ENCODE data around the gene HNRNPC. TPM values are rescaled to one million over a fixed set of nuclear protein-coding genes. Genes with fewer than 3 reads are reported as not detected.
A peak's percentile ranks its signal among the peaks of the same experiment; 100 is the strongest.

HNRNPC gene
- total RNA-seq, 1 experiment from 2014 or later, result 814 TPM

DNA sequence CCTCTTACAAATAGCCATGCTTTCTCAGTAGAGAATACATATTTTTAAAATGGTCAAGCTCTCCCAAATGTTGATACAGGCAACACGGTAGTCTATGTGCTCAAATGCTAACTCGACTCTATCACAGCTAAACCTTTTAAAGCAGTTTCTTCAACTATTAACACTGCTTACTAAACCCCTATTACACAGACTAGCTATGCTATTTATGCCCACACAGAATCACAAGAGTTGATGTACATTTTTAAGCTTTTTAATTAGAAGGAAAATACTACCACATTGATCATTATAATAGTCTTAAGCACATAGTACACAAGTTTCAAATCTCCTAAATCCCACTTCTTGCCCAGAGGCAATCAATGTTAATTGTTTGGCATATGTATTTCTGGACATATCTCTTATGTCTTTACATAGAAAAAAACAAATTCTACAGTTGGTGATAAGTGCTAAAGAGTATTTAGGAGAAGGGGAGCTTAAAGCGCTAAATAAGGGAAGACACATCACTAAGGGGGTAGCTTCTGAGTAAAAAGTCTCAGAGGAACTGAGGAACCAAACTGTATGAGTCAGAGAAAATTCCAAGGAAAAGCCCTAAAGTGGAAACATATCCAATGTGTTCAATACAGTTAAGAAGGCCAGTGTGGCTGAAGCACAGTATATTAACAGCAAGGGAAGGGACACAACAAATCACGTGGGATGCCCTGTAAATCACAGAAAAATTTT, 13.7 kb downstream of the HNRNPC start:
- in situ Hi-C loops (cut with HindIII; ENCODE audit: low pct_unique_long_range_greater_than_20kb, low sequenced_read_pairs), result no loop called here
- no peak for DNase-seq (ENCODE audit: low read depth)

DNA sequence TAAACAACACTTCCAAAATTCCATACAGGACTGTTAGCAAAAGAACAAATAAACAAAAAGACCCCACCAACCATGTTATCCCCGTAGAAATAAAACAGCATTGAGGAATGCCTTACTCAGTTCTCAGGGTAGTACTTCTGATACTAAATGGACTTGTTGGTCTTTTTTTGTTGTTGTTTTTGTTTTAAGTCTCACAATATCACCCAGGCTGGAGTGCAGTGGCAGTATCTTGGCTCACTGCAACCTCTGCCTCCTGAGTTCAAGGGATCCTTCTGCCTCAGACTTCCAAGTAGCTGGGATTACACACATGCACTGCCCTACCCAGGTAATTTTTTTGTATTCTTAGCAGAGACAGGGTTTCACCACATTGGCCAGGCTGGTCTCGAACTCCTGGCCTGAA, 17.1 kb downstream of the HNRNPC start:
- in situ Hi-C loops (cut with HindIII; ENCODE audit: low pct_unique_long_range_greater_than_20kb, low sequenced_read_pairs), result no loop called here
- no peak for DNase-seq (ENCODE audit: low read depth)

- no peak for DNase-seq (ENCODE audit: low read depth)
- in situ Hi-C loops (cut with HindIII; ENCODE audit: low pct_unique_long_range_greater_than_20kb, low sequenced_read_pairs), result no loop called here
Measured at GRCh38 chr14:21251215-21251614, 18.0 kb downstream of the HNRNPC start.

GRCh38 chr14:21248739-21249411, 20.4 kb downstream of the HNRNPC start:
- in situ Hi-C loops (cut with HindIII; ENCODE audit: low pct_unique_long_range_greater_than_20kb, low sequenced_read_pairs), result no loop called here

DNA sequence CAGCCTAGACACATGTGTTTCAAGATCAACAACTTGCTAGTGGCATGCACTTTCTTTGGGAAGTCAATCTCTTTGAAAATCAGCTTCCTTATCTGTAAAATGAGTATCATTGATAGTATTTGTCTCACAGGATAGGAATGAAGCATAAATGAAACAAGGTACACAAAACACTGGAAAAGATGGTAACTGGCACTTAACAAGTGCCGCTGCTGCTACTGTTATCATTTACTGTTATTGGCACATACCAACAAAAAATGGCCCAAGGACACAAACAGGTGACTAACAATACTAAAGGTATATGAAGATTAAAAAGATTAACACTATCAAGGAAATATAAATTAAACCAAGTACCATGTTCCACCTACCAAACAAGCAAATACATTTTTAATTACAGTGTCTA, 20.9 kb downstream of the HNRNPC start:
- no peak for DNase-seq (ENCODE audit: low read depth)
- in situ Hi-C loops (cut with HindIII; ENCODE audit: low pct_unique_long_range_greater_than_20kb, low sequenced_read_pairs), result no loop called here

More at GRCh38 chr14:21248739-21249411, 20.4 kb downstream of the HNRNPC start:
- no peak for DNase-seq (ENCODE audit: low read depth)

- in situ Hi-C loops (cut with HindIII; ENCODE audit: low pct_unique_long_range_greater_than_20kb, low sequenced_read_pairs), result no loop called here
- no peak for DNase-seq (ENCODE audit: low read depth)
Measured at GRCh38 chr14:21245813-21246212, 23.4 kb downstream of the HNRNPC start.

DNA sequence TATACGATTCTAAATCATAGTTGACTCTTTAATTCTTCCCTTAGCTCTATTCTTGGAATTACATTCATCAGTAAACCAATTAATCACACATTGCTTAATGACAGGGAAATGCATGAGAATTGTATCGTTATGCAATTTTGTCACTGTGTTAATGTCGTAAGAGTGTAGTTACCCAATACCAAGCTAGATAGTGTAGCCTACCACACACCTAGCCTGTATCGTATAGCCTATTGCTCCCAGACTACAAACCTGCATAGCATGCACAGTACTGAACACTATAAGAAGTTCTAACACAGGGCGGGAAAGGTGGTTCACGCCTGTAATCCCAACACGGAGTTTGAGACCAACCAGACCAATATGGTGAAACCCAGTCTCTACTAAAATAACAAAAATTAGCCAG, 24.7 kb downstream of the HNRNPC start:
- in situ Hi-C loops (cut with HindIII; ENCODE audit: low pct_unique_long_range_greater_than_20kb, low sequenced_read_pairs), result no loop called here
- no peak for DNase-seq (ENCODE audit: low read depth)

- in situ Hi-C loops (cut with HindIII; ENCODE audit: low pct_unique_long_range_greater_than_20kb, low sequenced_read_pairs), result no loop called here
- no peak for DNase-seq (ENCODE audit: low read depth)
Measured at GRCh38 chr14:21241218-21241819, 27.9 kb downstream of the HNRNPC start.

GRCh38 chr14:21240417-21240816, 28.8 kb downstream of the HNRNPC start:
- in situ Hi-C loops (cut with HindIII; ENCODE audit: low pct_unique_long_range_greater_than_20kb, low sequenced_read_pairs), result no loop called here
- no peak for DNase-seq (ENCODE audit: low read depth)

DNA sequence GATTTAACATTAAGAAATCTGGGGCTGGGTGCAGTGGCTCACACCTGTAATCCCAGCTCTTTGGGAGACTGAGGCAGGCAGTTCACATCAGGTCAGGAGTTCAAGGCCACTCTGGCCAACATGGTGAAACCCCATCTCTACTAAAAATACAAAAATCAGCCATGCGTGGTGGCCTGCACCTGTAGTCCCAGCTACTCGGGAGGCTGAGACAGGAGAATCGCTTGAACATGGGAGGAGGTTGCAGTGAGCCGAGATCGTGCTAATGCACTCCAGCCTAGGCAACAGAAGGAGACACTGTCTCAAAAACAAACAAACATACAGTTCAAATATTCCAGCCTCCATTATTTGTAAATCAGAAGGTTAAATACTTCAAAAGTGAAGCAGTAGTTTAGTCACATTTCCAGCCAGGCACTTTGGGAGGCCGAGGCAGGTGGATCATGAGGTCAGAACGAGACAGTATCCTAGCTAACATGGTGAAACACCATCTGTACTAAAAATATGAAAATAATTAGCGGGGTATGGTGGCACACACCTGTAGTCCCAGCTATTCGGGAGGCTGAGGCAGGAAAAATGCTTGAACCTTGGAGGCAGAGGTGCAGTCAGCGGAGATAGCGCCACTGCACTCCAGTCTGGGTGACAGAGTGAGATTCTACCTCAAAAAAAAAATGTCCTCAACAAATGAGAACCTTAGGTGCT, 30.3 kb downstream of the HNRNPC start:
- no peak for DNase-seq (ENCODE audit: low read depth)
- in situ Hi-C loops (cut with HindIII; ENCODE audit: low pct_unique_long_range_greater_than_20kb, low sequenced_read_pairs), result no loop called here

DNA sequence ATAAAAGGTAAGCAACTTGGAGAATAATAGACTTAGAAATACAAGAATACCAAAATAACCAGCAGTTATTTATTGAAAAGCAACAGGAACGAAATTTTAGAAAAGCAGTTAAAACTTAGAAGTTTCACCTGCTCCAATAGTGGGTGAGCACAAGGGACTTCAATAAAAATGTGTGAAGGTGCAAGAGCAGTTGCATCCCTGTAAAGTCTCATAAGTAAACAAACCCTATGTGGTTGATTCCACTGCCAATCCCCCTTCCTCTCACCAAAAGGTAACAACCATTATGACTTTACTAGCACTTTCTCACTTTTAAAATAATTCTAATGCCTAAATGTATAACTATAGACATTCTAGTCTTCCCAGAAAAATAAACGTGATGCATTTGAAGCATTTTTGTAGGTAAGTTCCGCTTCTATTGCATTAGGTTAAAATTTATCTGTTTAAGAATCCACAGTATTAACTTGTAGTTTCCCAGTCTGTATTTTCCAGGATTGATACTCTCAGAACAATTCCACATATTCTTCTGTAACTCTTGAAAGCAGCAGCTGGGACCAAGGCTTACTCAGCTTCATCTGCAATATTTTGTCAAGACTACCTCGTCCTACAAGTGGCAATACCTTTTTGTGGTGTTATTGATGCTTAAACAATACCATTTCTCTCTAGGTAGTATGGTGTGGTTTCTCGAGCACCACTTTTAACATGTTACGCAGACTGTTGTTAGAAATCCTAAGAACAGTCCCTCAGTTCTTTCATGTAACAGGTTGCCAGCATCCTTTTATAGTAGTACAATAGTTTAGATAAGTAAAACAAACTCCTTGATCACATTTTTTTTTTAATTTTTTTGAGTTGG, 32.1 kb downstream of the HNRNPC start:
- DNase-seq (ENCODE audit: low read depth), result no peak
- in situ Hi-C loops (cut with HindIII; ENCODE audit: low pct_unique_long_range_greater_than_20kb, low sequenced_read_pairs), result no loop called here

DNA sequence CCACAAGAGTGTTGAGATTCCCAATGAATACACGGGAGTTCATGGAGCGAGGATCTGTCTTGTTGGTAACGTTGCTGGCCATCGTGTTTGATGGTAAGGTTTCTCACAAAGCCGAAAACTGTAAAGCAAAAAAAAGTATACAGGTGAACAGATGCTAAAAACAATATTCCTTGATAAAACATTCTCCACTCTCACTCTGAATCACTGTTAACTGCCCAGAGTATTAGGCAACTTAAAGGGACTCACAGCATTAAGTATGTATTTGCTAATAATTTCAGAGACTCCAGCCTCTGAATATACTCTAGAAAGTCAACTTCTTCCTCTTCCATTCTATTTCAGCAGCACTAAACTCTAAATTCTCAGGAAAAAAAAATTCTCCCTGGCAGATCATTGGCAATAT, 35.1 kb downstream of the HNRNPC start:
- in situ Hi-C loops (cut with HindIII; ENCODE audit: low pct_unique_long_range_greater_than_20kb, low sequenced_read_pairs), result no loop called here
- DNase-seq (ENCODE audit: low read depth), result no peak

- in situ Hi-C loops (cut with HindIII; ENCODE audit: low pct_unique_long_range_greater_than_20kb, low sequenced_read_pairs), result no loop called here
- no peak for DNase-seq (ENCODE audit: low read depth)
Measured at GRCh38 chr14:21233457-21234076, 35.7 kb downstream of the HNRNPC start.

GRCh38 chr14:21231020-21231652, 38.1 kb downstream of the HNRNPC start:
- DNase-seq (ENCODE audit: low read depth), result no peak
- in situ Hi-C loops (cut with HindIII; ENCODE audit: low pct_unique_long_range_greater_than_20kb, low sequenced_read_pairs), result no loop called here

DNA sequence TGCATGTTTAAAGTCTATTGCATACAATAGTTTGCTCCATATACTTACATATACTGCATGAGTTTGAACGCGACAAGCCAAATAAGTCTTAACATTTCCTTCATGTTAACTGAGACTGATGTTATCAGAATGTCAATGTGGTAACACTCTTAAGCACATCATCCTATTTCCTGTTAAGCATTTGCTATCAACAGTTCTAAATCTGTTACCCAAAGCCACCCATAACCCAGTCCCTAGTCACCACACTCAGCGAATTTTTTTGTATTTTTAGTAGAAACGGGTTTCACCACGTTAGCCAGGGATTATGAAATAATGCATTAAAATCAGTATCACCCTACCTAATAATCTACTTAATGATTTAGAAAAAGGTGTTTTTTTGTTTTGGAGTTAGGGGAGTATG, 39.4 kb downstream of the HNRNPC start:
- no peak for DNase-seq (ENCODE audit: low read depth)
- in situ Hi-C loops (cut with HindIII; ENCODE audit: low pct_unique_long_range_greater_than_20kb, low sequenced_read_pairs), result no loop called here

GRCh38 chr14:21227981-21228380, 41.3 kb downstream of the HNRNPC start:
- DNase-seq (ENCODE audit: low read depth), result peak; percentile 55
- in situ Hi-C loops (cut with HindIII; ENCODE audit: low pct_unique_long_range_greater_than_20kb, low sequenced_read_pairs), result no loop called here

DNA sequence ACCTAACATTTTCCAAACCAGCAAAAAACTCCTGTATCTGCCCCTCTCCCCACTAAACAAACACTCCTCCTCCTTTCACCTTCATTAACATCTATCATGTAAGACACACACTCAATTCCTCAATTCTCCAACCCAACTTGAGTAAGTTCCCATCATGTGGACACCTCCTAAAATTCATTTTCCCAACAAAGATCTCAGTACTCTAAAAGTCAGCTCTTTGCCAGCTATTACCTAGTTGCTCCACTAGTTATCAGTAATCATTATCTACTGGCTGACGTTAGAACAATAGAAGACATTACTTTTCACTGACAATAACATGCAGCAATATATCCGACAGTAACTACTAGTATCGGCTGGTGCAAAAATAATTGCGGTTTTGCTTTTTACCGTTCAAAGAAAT, 42.1 kb downstream of the HNRNPC start:
- DNase-seq (ENCODE audit: low read depth), result no peak
- in situ Hi-C loops (cut with HindIII; ENCODE audit: low pct_unique_long_range_greater_than_20kb, low sequenced_read_pairs), result no loop called here
